GM13976 (cell line): ENCODE data around the gene PPP1R14B.

ENCODE experiments used
- DNase-seq: peaks from one replicate; pipeline ENCODE4 v3.0.0; 2012; ENCODE audit warnings: low spot score
- CTCF ChIP-seq: IDR thresholded peaks from 2 replicates; pipeline ENCODE4 v1.5.1; 2012; ENCODE audit warnings: borderline replicate concordance, mild to moderate bottlenecking; ENCODE audit not compliant: insufficient read depth; ENCODE audit errors: extremely low read depth, missing control alignments, control extremely low read depth
- in situ Hi-C: fragments of 300-500 bp; cut with MboI; formaldehyde crosslinking; loops from one replicate; pipeline ENCODE4 v1.12.0; 2022; ENCODE audit warnings: low sequenced_read_pairs, mixed read lengths, inconsistent platforms; ENCODE audit not compliant: unreplicated experiment

The PPP1R14B gene

GRCh38 chr11:64278576-64279190 lies 31.9 kb upstream of the PPP1R14B start:
- in situ Hi-C loops: loop anchor here (25.0 kb wide), 1 partner anchor 291 kb away; the partner anchor contains the start of gene OTUB1
- no peak for DNase-seq
- TF ChIP-seq CTCF: no peak

- no peak for TF ChIP-seq CTCF
- in situ Hi-C loops: loop anchor here (25.0 kb wide), 1 partner anchor 290 kb away; the partner anchor contains the start of gene OTUB1
- no peak for DNase-seq
These were observed 30.1 kb upstream of the PPP1R14B start for GRCh38 chr11:64276653-64277431.

- DNase-seq: no peak
- TF ChIP-seq CTCF: no peak
- in situ Hi-C loops: loop anchor here (25.0 kb wide), 1 partner anchor 289 kb away; the partner anchor contains the start of gene OTUB1
These were observed 29.1 kb upstream of the PPP1R14B start for GRCh38 chr11:64275841-64276240.

GRCh38 chr11:64275031-64275800 lies 28.5 kb upstream of the PPP1R14B start:
- no peak for DNase-seq
- TF ChIP-seq CTCF: no peak
- in situ Hi-C loops: loop anchor here (25.0 kb wide), 1 partner anchor 288 kb away; the partner anchor contains the start of gene OTUB1

GRCh38 chr11:64269540-64270220 lies 22.9 kb upstream of the PPP1R14B start:
- TF ChIP-seq CTCF: no peak

GRCh38 chr11:64268893-64269539 lies 22.3 kb upstream of the PPP1R14B start:
- TF ChIP-seq CTCF: peak; percentile 6
- in situ Hi-C loops: no loop called here
- DNase-seq: peak; percentile 72

More at GRCh38 chr11:64269540-64270220, 22.9 kb upstream of the PPP1R14B start:
- in situ Hi-C loops: no loop called here
- DNase-seq: peak; percentile 91
